HG02973 (cell line): Measurements from ENCODE around the gene TMEM191B.
"Not testable (repeated sequence)": the region's sequence is repeated elsewhere in the genome, so short reads cannot be mapped to it uniquely, and the experiment has no call there.

Experiments used
- ATAC-seq: cut with Tn5 transposase; IDR thresholded peaks from one replicate; pipeline ENCODE4 v1.9.1; 2021; ENCODE audit warnings: moderate library complexity; ENCODE audit not compliant: unreplicated experiment

Gene TMEM191B

GRCh38 chr22:18554280-18555256 lies 27.0 kb downstream of the TMEM191B start:
- not testable (repeated sequence) for ATAC-seq

GRCh38 chr22:18558516-18558915 lies 30.9 kb downstream of the TMEM191B start:
- not testable (repeated sequence) for ATAC-seq

- not testable (repeated sequence) for ATAC-seq
Observed at GRCh38 chr22:18558939-18559338, 31.3 kb downstream of the TMEM191B start.

GRCh38 chr22:18560099-18560974 lies 32.7 kb downstream of the TMEM191B start:
- ATAC-seq: not testable (repeated sequence)

- not testable (repeated sequence) for ATAC-seq
Observed at GRCh38 chr22:18570509-18571246, 43.1 kb downstream of the TMEM191B start.

GRCh38 chr22:18573483-18574164 lies 46.0 kb downstream of the TMEM191B start:
- not testable (repeated sequence) for ATAC-seq

GRCh38 chr22:18574555-18574954 lies 47.0 kb downstream of the TMEM191B start:
- ATAC-seq: not testable (repeated sequence)

- ATAC-seq: not testable (repeated sequence)
Observed at GRCh38 chr22:18575686-18576085, 48.1 kb downstream of the TMEM191B start.

GRCh38 chr22:18577090-18577818 lies 49.7 kb downstream of the TMEM191B start:
- ATAC-seq: peak; percentile 37

GRCh38 chr22:18577847-18578246 lies 50.2 kb downstream of the TMEM191B start:
- ATAC-seq: peak; percentile 76
